ENCODE data around the gene C10orf105. TPM values are rescaled to one million over a fixed set of nuclear protein-coding genes. Genes with fewer than 3 reads are reported as not detected.

Gene C10orf105
- total RNA-seq, 4 donors from 2014 or later = 0.20 to 0.42 (median 0.26) TPM

GRCh38 chr10:71684356-71685173 is 35.0 kb downstream of the C10orf105 start:
- TF ChIP-seq, protein P1, sequence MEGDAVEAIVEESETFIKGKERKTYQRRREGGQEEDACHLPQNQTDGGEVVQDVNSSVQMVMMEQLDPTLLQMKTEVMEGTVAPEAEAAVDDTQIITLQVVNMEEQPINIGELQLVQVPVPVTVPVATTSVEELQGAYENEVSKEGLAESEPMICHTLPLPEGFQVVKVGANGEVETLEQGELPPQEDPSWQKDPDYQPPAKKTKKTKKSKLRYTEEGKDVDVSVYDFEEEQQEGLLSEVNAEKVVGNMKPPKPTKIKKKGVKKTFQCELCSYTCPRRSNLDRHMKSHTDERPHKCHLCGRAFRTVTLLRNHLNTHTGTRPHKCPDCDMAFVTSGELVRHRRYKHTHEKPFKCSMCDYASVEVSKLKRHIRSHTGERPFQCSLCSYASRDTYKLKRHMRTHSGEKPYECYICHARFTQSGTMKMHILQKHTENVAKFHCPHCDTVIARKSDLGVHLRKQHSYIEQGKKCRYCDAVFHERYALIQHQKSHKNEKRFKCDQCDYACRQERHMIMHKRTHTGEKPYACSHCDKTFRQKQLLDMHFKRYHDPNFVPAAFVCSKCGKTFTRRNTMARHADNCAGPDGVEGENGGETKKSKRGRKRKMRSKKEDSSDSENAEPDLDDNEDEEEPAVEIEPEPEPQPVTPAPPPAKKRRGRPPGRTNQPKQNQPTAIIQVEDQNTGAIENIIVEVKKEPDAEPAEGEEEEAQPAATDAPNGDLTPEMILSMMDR (IDR thresholded peaks at IDR 0.05) = no peak
- TF ChIP-seq EP300 (IDR thresholded peaks at IDR 0.05) = no peak
- no peak for TF ChIP-seq POLR2A (IDR thresholded peaks at IDR 0.05)
- WGBS, 2 donors = 85 to 91% methylated on average over 7 of the region's 7 CpGs
- DNase-seq (ENCODE audit: low spot score in 2 of 2) = no peak
- no peak overlapping the region for H3K4me3 ChIP-seq
- H3K36me3 ChIP-seq = no peaks in the 10 kb centered on the region
- no peak overlapping the region for H3K27ac ChIP-seq
- no peaks in the 10 kb centered on the region for H3K4me1 ChIP-seq
- H3K27me3 ChIP-seq = no peaks in the 10 kb centered on the region
- H3K9me3 ChIP-seq = no peaks in the 10 kb centered on the region

- Histone ChIP-seq H3K27me3 (no peaks in the 10 kb centered on the region), H3K4me1 (no peaks in the 10 kb centered on the region), H3K4me3 (no peak overlapping the region), H3K27ac (no peak overlapping the region), H3K9me3 (no peaks in the 10 kb centered on the region), H3K36me3 (peaks cover 0 to 5% (median 0%) of the 10 kb centered on the region in 3 donors)
- 68 to 76% methylated on average over 7 of the region's 7 CpGs for WGBS, 2 donors
- DNase-seq (ENCODE audit: low spot score in 2 of 2) = no peak
- no peak for TF ChIP-seq EP300 (IDR thresholded peaks at IDR 0.05)
- TF ChIP-seq POLR2A (IDR thresholded peaks at IDR 0.05) = no peak
- TF ChIP-seq, protein P1 (IDR thresholded peaks at IDR 0.05) = no peak
Measured at GRCh38 chr10:71683301-71683700, 36.3 kb downstream of the C10orf105 start.

DNA sequence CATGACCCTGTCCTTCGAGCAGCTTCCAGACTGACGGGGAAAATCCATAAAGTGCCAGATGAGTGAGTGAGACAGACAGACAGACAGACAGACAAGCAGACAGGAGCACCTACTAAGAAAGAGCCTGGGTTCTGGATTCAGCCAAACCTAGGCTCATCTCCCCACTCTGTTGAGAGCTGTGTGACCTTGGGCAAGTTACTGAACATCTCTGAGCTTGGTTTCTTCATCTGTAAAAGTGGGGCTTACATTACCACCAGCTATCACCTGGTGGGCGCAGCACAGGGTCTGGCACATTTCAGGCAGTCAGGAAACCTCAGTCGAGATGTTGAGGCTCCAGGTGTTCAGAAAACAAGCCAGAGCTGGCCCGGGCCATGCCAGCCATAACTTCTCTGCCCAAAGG is 37.6 kb downstream of the C10orf105 start:
- H3K27me3 ChIP-seq = no peaks in the 10 kb centered on the region
- DNase-seq (ENCODE audit: low spot score in 2 of 2) = no peak
- no peaks in the 10 kb centered on the region for H3K4me1 ChIP-seq
- H3K9me3 ChIP-seq = no peaks in the 10 kb centered on the region
- 90 to 97% methylated on average over 5 of the region's 5 CpGs for WGBS, 2 donors
- no peak overlapping the region for H3K4me3 ChIP-seq
- H3K27ac ChIP-seq = no peak overlapping the region
- TF ChIP-seq, protein P1 (IDR thresholded peaks at IDR 0.05) = no peak
- TF ChIP-seq EP300 (IDR thresholded peaks at IDR 0.05) = no peak
- TF ChIP-seq POLR2A (IDR thresholded peaks at IDR 0.05) = no peak
- H3K36me3 ChIP-seq = peaks cover 0 to 12% (median 0%) of the 10 kb centered on the region in 3 donors

- Histone ChIP-seq H3K4me3 (no peak overlapping the region), H3K9me3 (no peaks in the 10 kb centered on the region), H3K27me3 (no peaks in the 10 kb centered on the region), H3K27ac (no peak overlapping the region), H3K36me3 (peaks cover 0 to 12% (median 0%) of the 10 kb centered on the region in 3 donors), H3K4me1 (no peaks in the 10 kb centered on the region)
- 70 to 73% methylated on average over 7 to 9 of the region's 9 CpGs for WGBS, 2 donors
- no peak for DNase-seq (ENCODE audit: low spot score in 2 of 2)
- TF ChIP-seq EP300 (IDR thresholded peaks at IDR 0.05) = no peak
- TF ChIP-seq, protein P1 (IDR thresholded peaks at IDR 0.05) = no peak
- TF ChIP-seq POLR2A (IDR thresholded peaks at IDR 0.05) = no peak
Measured at GRCh38 chr10:71679425-71679824, 40.2 kb downstream of the C10orf105 start.

- peaks cover 0 to 12% (median 0%) of the 10 kb centered on the region in 3 donors for H3K36me3 ChIP-seq
- WGBS, 2 donors = 69 to 82% methylated on average over 9 to 10 of the region's 10 CpGs
- no peaks in the 10 kb centered on the region for H3K4me1 ChIP-seq
- H3K27ac ChIP-seq = no peak overlapping the region
- TF ChIP-seq POLR2A (IDR thresholded peaks at IDR 0.05) = no peak
- TF ChIP-seq, protein P1 (IDR thresholded peaks at IDR 0.05) = no peak
- no peak overlapping the region for H3K4me3 ChIP-seq
- no peaks in the 10 kb centered on the region for H3K27me3 ChIP-seq
- DNase-seq (ENCODE audit: low spot score in 2 of 2) = no peak
- H3K9me3 ChIP-seq = no peaks in the 10 kb centered on the region
Measured at GRCh38 chr10:71678057-71678805, 41.3 kb downstream of the C10orf105 start.
